GM10847 (cell line): ENCODE measurements around the gene SPATA20.

Source experiments
- POLR2A ChIP-seq: IDR thresholded peaks from 2 replicates; pipeline ENCODE4 v1.6.1; 2011; ENCODE audit not compliant: insufficient read length; ENCODE audit errors: extremely low read depth

The SPATA20 gene

DNA sequence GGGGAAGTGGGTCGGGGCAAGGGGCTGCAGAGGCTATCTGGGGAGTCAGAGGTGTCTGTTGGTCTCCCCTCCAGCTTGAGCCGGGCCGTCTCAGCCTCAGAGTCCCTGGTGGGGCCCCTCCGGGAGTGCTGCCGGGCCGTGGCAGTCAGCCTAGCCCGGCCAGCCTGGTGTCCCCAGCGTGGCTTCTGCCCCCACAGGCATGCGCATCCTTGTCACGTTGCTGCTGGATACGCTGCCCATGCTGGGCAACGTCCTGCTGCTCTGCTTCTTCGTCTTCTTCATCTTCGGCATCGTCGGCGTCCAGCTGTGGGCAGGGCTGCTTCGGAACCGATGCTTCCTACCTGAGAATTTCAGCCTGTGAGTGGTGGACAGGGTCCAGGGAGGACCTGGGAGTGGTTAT lies 24.7 kb downstream of the SPATA20 start:
- no peak for TF ChIP-seq POLR2A

DNA sequence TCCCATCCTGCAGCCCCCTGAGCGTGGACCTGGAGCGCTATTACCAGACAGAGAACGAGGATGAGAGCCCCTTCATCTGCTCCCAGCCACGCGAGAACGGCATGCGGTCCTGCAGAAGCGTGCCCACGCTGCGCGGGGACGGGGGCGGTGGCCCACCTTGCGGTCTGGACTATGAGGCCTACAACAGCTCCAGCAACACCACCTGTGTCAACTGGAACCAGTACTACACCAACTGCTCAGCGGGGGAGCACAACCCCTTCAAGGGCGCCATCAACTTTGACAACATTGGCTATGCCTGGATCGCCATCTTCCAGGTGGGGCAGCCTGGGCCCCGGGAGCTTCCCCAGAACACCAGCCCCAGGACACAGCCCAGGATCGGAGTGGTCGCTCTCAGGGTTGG lies 25.6 kb downstream of the SPATA20 start:
- TF ChIP-seq POLR2A: no peak

- no peak for TF ChIP-seq POLR2A
Observed at GRCh38 chr17:50573866-50574611, 27.1 kb downstream of the SPATA20 start.

- no peak for TF ChIP-seq POLR2A
Observed at GRCh38 chr17:50575581-50576210, 28.7 kb downstream of the SPATA20 start.

DNA sequence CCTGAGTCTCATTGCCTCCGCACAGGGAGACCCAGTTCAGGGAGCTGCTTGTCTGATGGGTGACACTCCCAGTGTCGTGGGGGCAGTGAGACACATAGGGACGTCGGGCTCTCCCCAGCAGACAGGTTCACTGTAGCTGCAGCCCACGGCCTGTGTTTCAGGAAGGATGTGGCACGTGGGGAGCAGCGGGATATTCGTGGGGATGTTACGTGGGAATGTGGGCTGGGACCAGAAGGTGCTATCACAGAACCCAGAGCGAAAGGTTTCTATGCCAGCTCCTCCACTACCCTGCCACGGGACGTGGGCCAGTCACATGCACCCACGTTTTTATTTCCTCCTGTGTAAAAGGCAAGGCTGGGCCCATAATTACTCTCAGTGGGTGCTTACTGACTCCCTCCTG lies 29.9 kb downstream of the SPATA20 start:
- TF ChIP-seq POLR2A: no peak

GRCh38 chr17:50577451-50577954 lies 30.5 kb downstream of the SPATA20 start:
- TF ChIP-seq POLR2A: no peak

DNA sequence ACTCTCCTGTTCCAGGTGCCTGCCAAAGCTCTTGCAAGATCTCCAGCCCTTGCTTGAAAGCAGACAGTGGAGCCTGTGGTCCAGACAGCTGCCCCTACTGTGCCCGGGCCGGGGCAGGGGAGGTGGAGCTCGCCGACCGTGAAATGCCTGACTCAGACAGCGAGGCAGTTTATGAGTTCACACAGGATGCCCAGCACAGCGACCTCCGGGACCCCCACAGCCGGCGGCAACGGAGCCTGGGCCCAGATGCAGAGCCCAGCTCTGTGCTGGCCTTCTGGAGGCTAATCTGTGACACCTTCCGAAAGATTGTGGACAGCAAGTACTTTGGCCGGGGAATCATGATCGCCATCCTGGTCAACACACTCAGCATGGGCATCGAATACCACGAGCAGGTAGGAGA lies 31.2 kb downstream of the SPATA20 start:
- no peak for TF ChIP-seq POLR2A

DNA sequence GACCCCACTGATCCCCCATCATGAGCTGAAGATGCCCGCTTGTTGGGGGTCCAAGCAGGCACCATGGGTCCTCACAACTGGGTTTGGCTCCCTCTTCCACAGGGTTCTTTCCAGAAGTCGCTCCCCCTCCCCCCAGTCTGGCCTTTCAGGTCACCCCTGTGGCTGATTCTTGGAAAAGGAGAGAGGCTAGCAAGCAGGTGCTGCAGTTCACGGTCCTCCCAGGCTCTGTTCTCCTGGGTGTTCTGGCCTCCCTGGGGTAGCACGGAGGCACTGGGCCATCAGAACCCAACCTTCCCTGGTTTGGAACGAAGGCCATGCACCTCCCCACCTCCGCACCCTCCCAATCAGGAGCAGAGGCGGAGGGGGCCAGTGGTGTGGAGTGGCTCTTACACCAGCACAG lies 32.4 kb downstream of the SPATA20 start:
- no peak for TF ChIP-seq POLR2A

DNA sequence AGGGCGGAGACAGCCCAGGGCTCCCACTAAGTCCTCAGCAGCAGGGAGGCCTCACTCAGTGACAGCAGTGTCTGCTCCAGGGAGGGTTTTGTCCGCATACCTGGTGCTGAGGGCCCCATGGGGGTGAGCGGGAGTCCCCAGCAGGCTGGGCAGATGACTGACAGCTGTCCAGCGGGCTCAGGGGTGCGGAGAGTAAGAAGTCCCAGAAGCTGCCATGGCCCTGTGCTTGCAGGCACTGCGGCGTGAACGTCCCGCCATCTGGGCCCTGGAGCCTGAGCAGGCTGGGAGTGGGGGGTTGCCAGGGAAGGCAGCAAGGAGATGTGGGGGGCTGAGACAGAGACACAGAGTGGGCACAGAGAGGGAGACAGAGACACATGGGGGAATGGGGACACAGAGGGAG lies 33.7 kb downstream of the SPATA20 start:
- TF ChIP-seq POLR2A: no peak

DNA sequence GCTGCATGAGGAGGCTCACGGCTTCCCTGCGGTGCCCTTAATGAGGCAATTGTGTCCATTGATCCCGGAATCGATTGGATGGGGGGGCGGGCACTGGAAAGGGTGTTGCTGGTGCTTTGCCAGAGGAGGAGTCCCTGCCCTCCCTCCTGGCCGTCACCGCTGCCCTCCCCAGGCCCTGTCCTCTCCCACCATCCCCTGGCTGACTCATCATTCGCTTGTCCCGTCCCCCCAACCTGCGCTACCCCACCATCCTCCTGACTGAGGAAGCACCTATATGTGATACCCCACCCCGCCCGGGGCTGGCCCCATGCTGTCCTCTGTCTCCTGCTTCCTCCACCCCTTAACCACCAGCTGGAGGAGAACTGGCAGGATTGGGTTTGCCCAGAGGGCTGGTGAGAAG lies 34.3 kb downstream of the SPATA20 start:
- TF ChIP-seq POLR2A: no peak

DNA sequence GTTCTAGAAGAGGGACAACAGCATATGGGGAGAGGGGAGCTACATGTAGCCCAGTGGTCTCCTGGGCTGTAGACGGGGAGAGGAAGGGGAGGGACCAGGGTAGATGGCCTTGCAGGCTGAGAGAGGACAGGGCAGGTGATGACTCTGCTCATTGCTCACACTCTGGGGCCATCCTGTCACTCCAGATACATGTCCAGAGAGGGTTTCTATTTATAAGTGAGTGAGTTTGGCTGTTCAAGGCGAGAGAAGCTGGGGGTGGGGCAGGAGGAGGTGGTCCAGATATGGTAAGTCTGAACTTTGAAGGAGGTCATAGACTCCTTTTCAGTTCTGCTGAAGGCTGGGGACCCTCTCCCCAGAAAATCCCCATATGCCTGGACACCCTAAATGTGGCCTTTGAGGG lies 35.8 kb downstream of the SPATA20 start:
- TF ChIP-seq POLR2A: no peak

GRCh38 chr17:50583641-50584040 lies 36.7 kb downstream of the SPATA20 start:
- TF ChIP-seq POLR2A: no peak

DNA sequence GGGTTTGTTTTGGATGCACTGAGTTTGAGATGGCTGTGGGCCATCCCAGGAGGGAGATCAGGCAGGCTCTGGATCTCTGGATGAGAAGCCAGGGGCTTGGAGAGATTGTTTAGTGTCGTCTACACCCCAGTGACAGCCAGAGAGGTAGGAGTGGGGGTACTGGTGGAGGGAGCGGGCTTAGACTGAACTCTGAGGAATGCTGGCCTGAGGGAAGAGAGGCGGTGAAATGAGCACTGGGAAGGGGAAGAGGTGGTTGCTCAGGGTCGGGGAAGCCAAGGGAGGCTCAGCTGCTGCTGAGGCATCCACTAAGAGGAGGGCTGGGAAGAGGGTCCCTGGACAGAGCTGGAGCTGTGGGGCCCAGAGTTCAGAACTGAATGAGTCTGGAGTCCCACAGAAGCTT lies 37.1 kb downstream of the SPATA20 start:
- TF ChIP-seq POLR2A: no peak

GRCh38 chr17:50584749-50585148 lies 37.8 kb downstream of the SPATA20 start:
- TF ChIP-seq POLR2A: no peak

GRCh38 chr17:50585346-50585745 lies 38.4 kb downstream of the SPATA20 start:
- no peak for TF ChIP-seq POLR2A

- TF ChIP-seq POLR2A: no peak
Observed at GRCh38 chr17:50585891-50586290, 38.9 kb downstream of the SPATA20 start.
